NCI-H2081 treated with DMSO at 0.1 percent for 48 hours (cell line): ENCODE data around the gene NOVA2.

Experiments
- DNase-seq: peaks from one replicate; lab custom pipeline; 2025; lab: John Stamatoyannopoulos, UW

The NOVA2 gene

GRCh38 chr19:45890877-45891276, 82.8 kb downstream of the NOVA2 start:
- DNase-seq: no peak

DNA sequence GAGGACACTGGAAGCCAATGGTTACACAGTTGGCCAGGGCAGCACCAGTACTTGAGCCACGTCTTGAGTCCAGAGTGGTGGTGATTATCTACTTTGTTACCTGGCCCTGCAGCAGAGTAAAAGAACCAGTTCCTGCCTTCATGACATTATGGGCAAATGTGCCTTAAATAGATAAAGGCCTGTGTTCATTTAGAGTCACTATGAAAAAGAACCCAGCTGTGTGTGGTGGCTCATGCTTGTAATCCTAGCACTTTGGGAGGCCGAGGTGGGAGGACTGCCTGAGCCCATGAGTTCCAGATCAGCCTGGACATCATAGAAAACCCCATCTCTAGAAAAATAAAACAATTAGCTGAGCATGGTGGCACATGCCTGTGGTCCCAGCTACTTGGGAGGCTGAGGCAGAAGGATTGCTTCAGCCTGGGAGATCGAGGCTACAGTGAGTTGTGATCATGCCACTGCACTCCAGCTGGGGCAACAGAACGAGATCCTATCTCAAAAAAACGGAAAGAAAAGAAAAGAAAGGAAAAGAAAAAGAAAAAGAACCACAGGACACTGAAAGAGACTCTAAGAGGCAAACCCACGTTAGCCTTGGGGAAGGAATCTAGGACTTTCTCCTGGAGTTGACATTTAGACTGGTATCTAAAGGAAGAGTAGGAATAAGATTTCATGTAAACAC, 84.3 kb downstream of the NOVA2 start:
- DNase-seq: no peak

DNA sequence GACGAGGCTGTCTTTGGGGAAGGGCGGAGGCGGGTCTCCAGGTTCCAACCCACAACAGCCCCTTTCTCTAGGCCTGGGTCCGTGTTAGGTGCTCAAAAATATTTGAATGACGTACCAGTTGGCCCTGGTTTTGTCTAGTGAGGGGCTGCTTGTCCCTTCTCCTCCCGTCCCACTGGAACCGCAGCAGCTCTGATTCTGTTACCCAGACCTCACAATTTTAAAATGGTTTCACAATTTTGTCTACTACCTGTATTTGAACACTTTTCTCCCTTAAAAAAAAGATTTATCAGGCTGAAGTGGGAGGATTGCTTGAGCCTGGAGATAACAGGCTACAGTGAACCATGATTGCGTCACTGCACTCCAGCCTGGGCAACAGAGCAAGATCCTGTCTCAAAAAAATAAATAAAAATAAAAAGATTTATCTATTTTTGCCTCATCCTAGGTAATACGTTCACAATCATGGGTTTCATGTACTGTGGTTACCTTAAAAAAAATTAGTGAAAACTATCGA, 86.4 kb downstream of the NOVA2 start:
- no peak for DNase-seq

DNA sequence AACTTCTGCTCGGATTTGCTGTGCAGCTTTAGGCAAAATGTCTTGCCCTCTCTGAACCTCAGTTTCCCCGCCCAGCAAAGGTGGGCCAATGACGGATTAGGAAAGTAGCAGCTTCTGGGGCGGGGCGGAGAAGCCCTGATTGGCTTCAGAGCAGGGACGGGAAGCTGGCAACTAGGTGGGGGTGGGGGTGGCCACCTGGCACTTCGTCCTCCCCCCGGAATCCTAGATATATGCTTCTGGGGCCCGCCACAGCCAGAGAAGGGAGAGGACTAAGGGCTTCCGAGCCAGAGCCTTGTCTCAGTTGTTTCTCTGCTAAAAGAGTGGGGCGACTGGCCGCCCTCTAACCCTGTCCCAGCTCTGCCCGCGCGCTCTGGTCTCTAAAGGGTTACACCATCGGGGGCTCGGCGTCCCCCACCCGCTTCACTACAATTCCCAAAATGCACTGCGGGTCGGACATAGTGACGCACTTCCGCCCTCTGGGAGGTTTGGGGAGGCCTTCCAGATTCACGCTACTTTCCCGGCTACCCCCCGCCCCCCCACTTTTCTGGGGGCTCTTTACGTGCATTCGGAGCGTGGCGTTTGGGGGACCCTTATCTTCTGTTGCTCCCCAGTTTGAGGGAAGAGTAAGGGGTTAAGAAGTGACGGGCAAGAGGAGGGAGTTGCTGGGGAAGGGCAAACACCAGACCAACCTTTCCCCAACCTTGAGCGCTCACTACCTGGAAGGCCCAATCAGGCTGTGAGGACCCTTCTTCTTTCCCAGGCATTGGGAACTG, 87.1 kb downstream of the NOVA2 start:
- peak; percentile 61 for DNase-seq

DNA sequence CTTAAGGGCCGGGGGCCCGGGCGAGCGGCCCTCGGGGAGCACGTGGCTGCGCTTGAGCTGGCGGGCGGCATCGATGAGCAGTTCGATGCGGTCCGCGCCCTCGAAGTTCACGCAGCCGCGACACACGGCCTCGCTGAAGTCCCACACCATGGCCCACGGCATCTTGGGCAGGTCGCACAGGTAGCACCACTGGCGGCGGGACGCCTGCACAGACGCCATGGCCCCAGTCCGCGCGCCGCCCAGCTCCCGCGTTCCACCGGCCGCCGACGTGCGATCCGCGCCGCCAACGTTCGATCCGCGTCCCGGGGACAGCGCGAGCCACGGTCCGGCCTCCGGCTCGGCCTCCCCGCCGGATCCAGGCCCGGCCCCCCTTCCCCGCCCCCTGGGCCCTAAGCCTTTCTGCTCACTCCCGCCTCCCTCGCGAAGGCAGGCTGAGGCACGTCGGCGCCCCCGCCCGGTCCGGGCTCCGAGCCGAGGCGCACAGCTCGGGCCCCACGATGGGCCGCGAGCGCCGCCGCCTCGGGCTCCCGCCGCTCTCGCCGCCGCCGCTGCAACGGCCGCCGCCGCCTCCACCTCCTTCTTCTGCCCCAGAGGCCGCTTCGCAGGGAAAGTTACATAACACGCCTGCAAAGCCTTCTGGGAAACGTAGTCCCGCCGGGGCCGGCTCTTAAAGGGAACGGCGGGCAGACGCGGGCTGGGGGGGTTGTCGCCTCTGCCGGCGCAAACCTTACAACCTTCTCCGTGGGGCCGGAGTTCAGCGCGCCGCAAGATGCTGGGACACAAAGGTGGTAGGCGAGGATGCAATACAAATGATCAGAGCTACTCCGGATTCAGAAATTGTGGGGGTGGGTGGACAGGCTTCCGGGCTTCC, 87.9 kb downstream of the NOVA2 start, which contains the start of gene IRF2BP1:
Gene IRF2BP1, minus strand, starts transcription at position 586 of the 871 bp plus-strand sequence. Its CDS starts 367 bp downstream, at position 219.
- DNase-seq: peak; percentile 50

GRCh38 chr19:45884682-45885555, 88.7 kb downstream of the NOVA2 start:
- no peak for DNase-seq

DNA sequence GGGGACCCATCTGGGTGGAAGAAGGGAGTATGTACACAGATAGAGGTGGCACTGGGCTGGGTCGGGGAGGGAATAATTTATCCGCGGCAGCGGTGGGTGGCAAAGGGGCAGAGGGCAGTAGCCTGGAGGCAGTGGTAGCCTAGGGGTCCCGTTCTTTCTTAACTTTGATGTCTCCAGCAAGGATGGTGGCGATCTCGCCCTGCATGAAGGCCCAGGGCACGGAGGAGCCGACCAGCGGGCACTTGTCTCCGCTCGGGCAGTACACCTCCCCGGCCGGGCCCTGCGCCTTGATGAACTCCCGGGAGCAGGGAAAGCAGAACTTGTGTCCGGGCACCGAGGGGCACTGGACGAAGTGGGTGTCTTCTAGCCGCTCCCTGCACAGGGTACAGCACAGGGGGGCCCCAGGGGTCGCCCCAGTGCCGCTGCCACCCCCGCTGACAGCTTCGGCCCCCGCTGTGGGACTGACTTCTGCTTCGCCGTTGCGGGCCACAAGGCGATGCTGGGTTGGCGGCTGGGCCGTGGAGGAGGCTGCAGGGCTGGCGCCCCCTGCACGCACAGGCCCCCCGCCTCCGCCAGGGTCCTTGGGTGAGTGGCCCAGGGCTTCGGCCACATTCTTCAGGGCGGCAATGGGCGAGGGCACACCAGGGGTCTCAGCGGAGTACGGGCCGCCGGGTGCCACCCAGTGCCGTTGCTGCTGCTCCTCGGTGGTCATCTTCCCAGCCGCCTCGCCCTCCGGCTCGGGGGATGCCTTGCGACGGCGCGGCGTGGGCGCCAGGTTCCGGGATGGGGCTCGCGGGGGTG, 89.6 kb downstream of the NOVA2 start:
- no peak for DNase-seq
